ENCODE data around the gene WFDC10A. TPM values are rescaled to one million over a fixed set of nuclear protein-coding genes. Genes with fewer than 3 reads are reported as not detected.

The WFDC10A gene
- total RNA-seq, 1 donor from 2014 or later, result not detected

GRCh38 chr20:45592574-45593189 lies 36.9 kb upstream of the WFDC10A start:
- Mint-ChIP-seq H3K36me3 (no peaks in the 10 kb centered on the region), H3K4me1 (no peaks in the 10 kb centered on the region), H3K4me3 (no peak overlapping the region), H3K27me3 (ENCODE audit: low read depth) (peaks cover 27% of the 10 kb centered on the region), H3K9me3 (peaks cover 17% of the 10 kb centered on the region), H3K27ac (no peak overlapping the region)
- DNase-seq (ENCODE audit: low spot score in 2 of 2, unreplicated experiment in 2 of 2), result no peak
- TF ChIP-seq, protein P1, sequence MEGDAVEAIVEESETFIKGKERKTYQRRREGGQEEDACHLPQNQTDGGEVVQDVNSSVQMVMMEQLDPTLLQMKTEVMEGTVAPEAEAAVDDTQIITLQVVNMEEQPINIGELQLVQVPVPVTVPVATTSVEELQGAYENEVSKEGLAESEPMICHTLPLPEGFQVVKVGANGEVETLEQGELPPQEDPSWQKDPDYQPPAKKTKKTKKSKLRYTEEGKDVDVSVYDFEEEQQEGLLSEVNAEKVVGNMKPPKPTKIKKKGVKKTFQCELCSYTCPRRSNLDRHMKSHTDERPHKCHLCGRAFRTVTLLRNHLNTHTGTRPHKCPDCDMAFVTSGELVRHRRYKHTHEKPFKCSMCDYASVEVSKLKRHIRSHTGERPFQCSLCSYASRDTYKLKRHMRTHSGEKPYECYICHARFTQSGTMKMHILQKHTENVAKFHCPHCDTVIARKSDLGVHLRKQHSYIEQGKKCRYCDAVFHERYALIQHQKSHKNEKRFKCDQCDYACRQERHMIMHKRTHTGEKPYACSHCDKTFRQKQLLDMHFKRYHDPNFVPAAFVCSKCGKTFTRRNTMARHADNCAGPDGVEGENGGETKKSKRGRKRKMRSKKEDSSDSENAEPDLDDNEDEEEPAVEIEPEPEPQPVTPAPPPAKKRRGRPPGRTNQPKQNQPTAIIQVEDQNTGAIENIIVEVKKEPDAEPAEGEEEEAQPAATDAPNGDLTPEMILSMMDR (IDR thresholded peaks at IDR 0.05; ENCODE audit: unreplicated experiment), result no peak

DNA sequence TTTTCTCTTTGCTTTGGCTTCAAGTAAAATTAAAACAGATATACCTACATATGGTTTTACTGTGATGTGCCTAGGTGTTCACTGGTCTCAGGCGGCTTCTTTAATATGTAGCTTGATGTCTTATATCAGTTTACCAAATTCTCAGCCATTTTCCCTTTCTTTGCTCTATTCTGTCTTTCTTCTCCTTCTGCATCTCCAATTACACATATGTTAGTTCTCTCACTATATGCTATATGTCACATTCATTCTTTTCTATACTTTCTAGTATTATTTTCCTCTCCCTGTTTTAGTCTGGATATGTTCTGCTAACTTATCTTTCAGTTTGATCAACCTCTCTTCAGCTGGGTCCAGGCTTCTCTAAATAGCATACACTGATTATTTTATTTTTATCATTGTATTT lies 36.0 kb upstream of the WFDC10A start:
- DNase-seq (ENCODE audit: low spot score in 2 of 2, unreplicated experiment in 2 of 2), result no peak
- H3K4me3 Mint-ChIP-seq, result no peak overlapping the region
- H3K9me3 Mint-ChIP-seq, result peaks cover 14% of the 10 kb centered on the region
- no peaks in the 10 kb centered on the region for H3K36me3 Mint-ChIP-seq
- H3K27me3 Mint-ChIP-seq (ENCODE audit: low read depth), result peaks cover 32% of the 10 kb centered on the region
- TF ChIP-seq, protein P1 (IDR thresholded peaks at IDR 0.05; ENCODE audit: unreplicated experiment), result no peak
- H3K27ac Mint-ChIP-seq, result no peak overlapping the region
- no peaks in the 10 kb centered on the region for H3K4me1 Mint-ChIP-seq

DNA sequence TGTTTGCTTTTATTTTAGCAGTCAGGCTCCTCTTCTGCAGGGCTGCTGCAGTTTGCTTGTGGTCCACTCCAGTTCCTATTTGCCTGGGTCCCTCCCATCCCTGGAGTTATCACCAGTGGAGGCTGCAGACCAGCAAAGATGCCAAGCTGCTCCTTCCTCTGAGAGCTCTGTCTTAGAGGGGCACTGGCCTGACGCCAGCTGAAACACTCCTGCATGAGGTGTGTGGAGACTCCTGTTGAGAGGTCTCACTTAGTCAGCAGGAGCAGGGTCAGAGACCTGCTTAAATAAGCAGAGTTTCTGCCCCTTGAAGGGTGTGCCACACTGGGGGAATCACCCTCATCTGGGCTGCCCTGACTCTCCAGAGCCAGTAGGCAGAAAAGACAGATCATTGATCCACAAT lies 34.3 kb upstream of the WFDC10A start:
- DNase-seq (ENCODE audit: low spot score in 2 of 2, unreplicated experiment in 2 of 2), result no peak
- Mint-ChIP-seq H3K9me3 (peaks cover 5% of the 10 kb centered on the region), H3K4me1 (no peaks in the 10 kb centered on the region), H3K27me3 (ENCODE audit: low read depth) (peaks cover 39% of the 10 kb centered on the region), H3K4me3 (no peak overlapping the region), H3K36me3 (no peaks in the 10 kb centered on the region), H3K27ac (no peak overlapping the region)
- TF ChIP-seq, protein P1 (IDR thresholded peaks at IDR 0.05; ENCODE audit: unreplicated experiment), result no peak

DNA sequence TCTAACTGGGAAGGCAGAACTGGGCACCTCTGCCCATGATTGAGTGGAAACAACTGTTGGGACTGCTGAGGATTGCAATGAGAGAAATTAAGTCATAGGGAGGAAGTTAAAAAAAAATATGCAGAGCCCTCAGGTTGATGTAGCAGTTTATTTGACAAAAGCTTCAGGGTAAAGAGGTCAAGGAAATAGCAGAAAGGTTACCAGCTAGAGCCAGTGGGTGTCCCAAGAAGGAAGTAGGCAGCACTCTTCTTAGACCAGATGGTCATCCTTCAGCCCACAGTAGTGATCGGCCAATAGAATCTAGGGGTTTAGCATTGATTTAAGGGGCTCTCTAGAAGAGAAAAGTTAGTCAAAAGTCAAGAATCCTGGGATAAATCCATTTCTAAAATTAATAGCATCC lies 21.7 kb upstream of the WFDC10A start:
- H3K4me3 Mint-ChIP-seq, result no peak overlapping the region
- TF ChIP-seq, protein P1 (IDR thresholded peaks at IDR 0.05; ENCODE audit: unreplicated experiment), result no peak
- peaks cover 32% of the 10 kb centered on the region for H3K9me3 Mint-ChIP-seq

GRCh38 chr20:45611054-45611453 lies 18.5 kb upstream of the WFDC10A start:
- Mint-ChIP-seq H3K36me3 (no peaks in the 10 kb centered on the region), H3K4me1 (no peaks in the 10 kb centered on the region), H3K4me3 (no peak overlapping the region), H3K27ac (no peak overlapping the region), H3K9me3 (peaks cover 17% of the 10 kb centered on the region), H3K27me3 (ENCODE audit: low read depth) (peaks cover 11% of the 10 kb centered on the region)
- TF ChIP-seq, protein P1 (IDR thresholded peaks at IDR 0.05; ENCODE audit: unreplicated experiment), result no peak
- DNase-seq (ENCODE audit: low spot score in 2 of 2, unreplicated experiment in 2 of 2), result no peak

More for the DNA sequence above, 21.7 kb upstream of the WFDC10A start:
- Mint-ChIP-seq H3K27ac (no peak overlapping the region), H3K4me1 (no peaks in the 10 kb centered on the region), H3K27me3 (ENCODE audit: low read depth) (peaks cover 7% of the 10 kb centered on the region), H3K36me3 (no peaks in the 10 kb centered on the region)
- DNase-seq (ENCODE audit: low spot score in 2 of 2, unreplicated experiment in 2 of 2), result no peak

Data from mesothelial cell of epicardium (in vitro differentiated cells).